NB4 (cell line): Measurements from ENCODE around the gene ITGB7.

Source experiments
- CTCF ChIP-seq: IDR thresholded peaks from one replicate; pipeline ENCODE4 v1.5.1; 2012; ENCODE audit warnings: low read depth, low read length
- MAX ChIP-seq: IDR thresholded peaks from 2 replicates; pipeline ENCODE4 v1.6.1; 2011; ENCODE audit warnings: low read depth, low read length
- POLR2A ChIP-seq: IDR thresholded peaks from 2 replicates; pipeline ENCODE4 v1.6.1; 2011; ENCODE audit warnings: mild to moderate bottlenecking; ENCODE audit not compliant: insufficient read length; ENCODE audit errors: extremely low read depth

GRCh38 chr12:53143355-53143754 lies 63.7 kb downstream of the ITGB7 start:
- TF ChIP-seq CTCF (no peak), POLR2A (no peak), MAX (no peak)
